Stimulated activated CD4-positive, alpha-beta T cell treated with anti-CD3 and anti-CD28 coated beads, Interleukin-2, amount 100 ng/mL, for 24 hours (primary cell): Measurements from ENCODE around the gene CPNE4.
"Not testable (repeated sequence)": the region's sequence is repeated elsewhere in the genome, so short reads cannot be mapped to it uniquely, and the experiment has no call there.

Experiments used
- DNase-seq, 2 donors: peaks; one replicate each; pipeline ENCODE4 v3.0.0-alpha.2; 2020

CPNE4 gene

GRCh38 chr3:131518680-131519079 lies 516.1 kb downstream of the CPNE4 start:
- no peak for DNase-seq

- no peak for DNase-seq
Observed at GRCh38 chr3:131505421-131505820, 529.4 kb downstream of the CPNE4 start.

- no peak for DNase-seq
Observed at GRCh38 chr3:131503320-131503635, 531.5 kb downstream of the CPNE4 start.

- DNase-seq = peak; percentile 87
Observed at GRCh38 chr3:131502530-131503319, 532.1 kb downstream of the CPNE4 start, which contains the start of gene MRPL3. Gene MRPL3, minus strand, starts transcription at chr3:131502971. Its CDS starts 150 bp downstream, at chr3:131502821.

- DNase-seq = no peak
Observed at GRCh38 chr3:131501949-131502348, 532.9 kb downstream of the CPNE4 start.

GRCh38 chr3:131494706-131495105 lies 540.1 kb downstream of the CPNE4 start:
- no peak for DNase-seq

GRCh38 chr3:131491775-131492174 lies 543.0 kb downstream of the CPNE4 start:
- no peak for DNase-seq

- DNase-seq = no peak
Observed at GRCh38 chr3:131491084-131491483, 543.7 kb downstream of the CPNE4 start.

GRCh38 chr3:131486545-131486944 lies 548.3 kb downstream of the CPNE4 start:
- not testable (repeated sequence) for DNase-seq

- no peak for DNase-seq
Observed at GRCh38 chr3:131485119-131485518, 549.7 kb downstream of the CPNE4 start.

- DNase-seq = no peak
Observed at GRCh38 chr3:131484496-131485111, 550.2 kb downstream of the CPNE4 start.
